ENCODE measurements around the gene ANGPT4.

DNA sequence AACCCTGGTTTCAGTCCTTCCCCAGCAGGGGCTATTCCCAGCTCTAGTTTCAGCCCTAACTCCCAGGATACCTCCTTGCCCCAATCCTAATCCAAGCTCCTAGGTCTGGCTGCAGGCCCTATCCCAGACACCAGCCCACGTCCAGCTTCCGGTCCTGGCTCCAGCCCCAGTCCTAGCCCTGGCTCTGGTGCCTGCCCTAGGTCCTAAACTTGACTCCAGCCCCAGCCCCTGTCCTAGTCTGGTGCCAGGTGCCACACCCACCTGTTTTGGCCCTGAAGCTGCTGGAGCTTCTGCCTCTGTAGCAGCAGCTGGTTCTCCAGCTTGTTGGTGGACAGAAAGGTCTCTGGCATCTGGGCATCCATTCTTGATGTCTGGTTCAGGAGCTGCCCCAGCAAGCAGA, 28.1 kb downstream of the ANGPT4 start:
- TF ChIP-seq, protein P1, sequence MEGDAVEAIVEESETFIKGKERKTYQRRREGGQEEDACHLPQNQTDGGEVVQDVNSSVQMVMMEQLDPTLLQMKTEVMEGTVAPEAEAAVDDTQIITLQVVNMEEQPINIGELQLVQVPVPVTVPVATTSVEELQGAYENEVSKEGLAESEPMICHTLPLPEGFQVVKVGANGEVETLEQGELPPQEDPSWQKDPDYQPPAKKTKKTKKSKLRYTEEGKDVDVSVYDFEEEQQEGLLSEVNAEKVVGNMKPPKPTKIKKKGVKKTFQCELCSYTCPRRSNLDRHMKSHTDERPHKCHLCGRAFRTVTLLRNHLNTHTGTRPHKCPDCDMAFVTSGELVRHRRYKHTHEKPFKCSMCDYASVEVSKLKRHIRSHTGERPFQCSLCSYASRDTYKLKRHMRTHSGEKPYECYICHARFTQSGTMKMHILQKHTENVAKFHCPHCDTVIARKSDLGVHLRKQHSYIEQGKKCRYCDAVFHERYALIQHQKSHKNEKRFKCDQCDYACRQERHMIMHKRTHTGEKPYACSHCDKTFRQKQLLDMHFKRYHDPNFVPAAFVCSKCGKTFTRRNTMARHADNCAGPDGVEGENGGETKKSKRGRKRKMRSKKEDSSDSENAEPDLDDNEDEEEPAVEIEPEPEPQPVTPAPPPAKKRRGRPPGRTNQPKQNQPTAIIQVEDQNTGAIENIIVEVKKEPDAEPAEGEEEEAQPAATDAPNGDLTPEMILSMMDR (IDR thresholded peaks at IDR 0.05; ENCODE audit: insufficient read depth, low read length, poor library complexity, severe bottlenecking): no peak
- TF ChIP-seq EZH2phosphoT487 (conservative IDR thresholded peaks at IDR 0.05; ENCODE audit: low read length): no peak

Measured in SU-DHL-6 (cell line).